B cell (primary cell): ENCODE measurements around the gene ARHGEF19. TPM values are rescaled to one million over a fixed set of nuclear protein-coding genes. Genes with fewer than 3 reads are reported as not detected.

Experiments used
- ATAC-seq: fragments of 200-7000 bp; cut with Tn5 transposase; one replicate; pipeline ENCODE4 v1.10.0; 2021; ENCODE audit warnings: low read depth, mild to moderate bottlenecking, moderate number of reproducible peaks, moderate library complexity
- CTCF ChIA-PET: fragments of 350-600 bp; sonication (Branson Sonifier 250); formaldehyde crosslinking; loops from one replicate; lab custom pipeline; 2021; ENCODE audit warnings: antibody characterized with exemption, inconsistent platforms; lab: Charles Lee
- POLR2A ChIA-PET: fragments of 350-600 bp; sonication (Branson Sonifier 250); formaldehyde crosslinking; loops from one replicate; lab custom pipeline; 2021; ENCODE audit warnings: antibody characterized with exemption; lab: Charles Lee
- DNase-seq: peaks from one replicate; pipeline ENCODE4 v3.0.0; 2013
- H2AFZ ChIP-seq: 2 replicates; pipeline ENCODE4 v1.6.1; 2012; ENCODE audit warnings: mild to moderate bottlenecking, low read depth, low read length; ENCODE audit not compliant: insufficient read depth, poor library complexity, severe bottlenecking
- H3K27ac ChIP-seq, 2 donors: 1 replicate in 1 of 2; 2 replicates in 1 of 2; pipeline ENCODE4 v1.5.1; 2012 to 2013; ENCODE audit warnings: low read length in 2 of 2, mild to moderate bottlenecking in 2 of 2, moderate library complexity in 1 of 2
- H3K27me3 ChIP-seq, 4 experiments: fragments of 200-600 bp in 1 of 4; sonication (generic) in 1 of 4; replicated peaks in 1 of 4; 1 replicate in 2 of 4; 2 replicates in 2 of 4; pipeline versions ENCODE4 v1.6.1 to v1.7.0; 2013 to 2016; ENCODE audit warnings: low read length in 3 of 4, mild to moderate bottlenecking in 2 of 4, mixed read lengths in 1 of 4, moderate library complexity in 1 of 4; ENCODE audit not compliant: insufficient read depth in 4 of 4, control insufficient read depth in 3 of 4; ENCODE audit errors: control extremely low read depth in 1 of 4
- H3K36me3 ChIP-seq, 2 experiments: replicated peaks in 1 of 2; 1 replicate in 1 of 2; 2 replicates in 1 of 2; pipeline versions ENCODE4 v1.6.1 to v1.7.1; 2013; ENCODE audit warnings: low read length in 1 of 2; ENCODE audit not compliant: insufficient read depth in 2 of 2, control insufficient read depth in 1 of 2; ENCODE audit errors: control extremely low read depth in 1 of 2, extremely low read depth in 1 of 2
- H3K4me1 ChIP-seq, 2 donors: fragments of 200-600 bp in 1 of 2; sonication (generic) in 1 of 2; 1 replicate in 1 of 2; 2 replicates in 1 of 2; pipeline versions ENCODE4 v1.5.1 to v1.6.1; 2013 to 2017; ENCODE audit warnings: low read length in 2 of 2; ENCODE audit not compliant: control insufficient read depth in 2 of 2, insufficient read depth in 2 of 2
- H3K4me2 ChIP-seq: replicated peaks from 2 replicates; pipeline ENCODE3; 2012; ENCODE audit warnings: mild to moderate bottlenecking, low read depth, low read length; ENCODE audit not compliant: poor library complexity, severe bottlenecking
- H3K4me3 ChIP-seq, 5 experiments: fragments of 200-600 bp in 1 of 5; sonication (generic) in 1 of 5; 1 replicate in 3 of 5; 2 replicates in 2 of 5; pipeline versions ENCODE4 v1.5.1 to v1.7.0; 2011 to 2016; ENCODE audit warnings: low read length in 4 of 5, mild to moderate bottlenecking in 4 of 5, low read depth in 2 of 5, control low read depth in 1 of 5, moderate library complexity in 1 of 5; ENCODE audit not compliant: insufficient read depth in 1 of 5; ENCODE audit errors: control extremely low read depth in 1 of 5, extremely low read depth in 1 of 5
- H3K79me2 ChIP-seq: fragments of 200-600 bp; sonication (generic); one replicate; pipeline ENCODE4 v1.6.0; 2016; ENCODE audit warnings: low read length; ENCODE audit not compliant: control insufficient read depth, insufficient read depth
- H3K9ac ChIP-seq: fragments of 200-600 bp; sonication (generic); 2 replicates; pipeline ENCODE4 v1.6.1; 2017; ENCODE audit warnings: mild to moderate bottlenecking, low read length, moderate library complexity
- H3K9me3 ChIP-seq, 3 donors: one replicate each; pipeline versions ENCODE4 v1.6.1 to v1.7.1; 2013; ENCODE audit warnings: low read length in 2 of 3; ENCODE audit not compliant: control insufficient read depth in 2 of 3, insufficient read depth in 1 of 3; ENCODE audit errors: control extremely low read depth in 1 of 3
- H4K20me1 ChIP-seq: 2 replicates; pipeline ENCODE4 v1.6.0; 2012; ENCODE audit warnings: mild to moderate bottlenecking, low read length; ENCODE audit not compliant: insufficient read depth, control insufficient read depth, poor library complexity, severe bottlenecking
- H3K27ac Mint-ChIP-seq: one replicate; pipeline ENCODE4 v1.8.0; 2021; ENCODE audit warnings: mixed read lengths
- H3K27me3 Mint-ChIP-seq: one replicate; pipeline ENCODE4 v1.8.0; 2021; ENCODE audit warnings: mixed read lengths
- H3K4me1 Mint-ChIP-seq: one replicate; pipeline ENCODE4 v1.8.0; 2021; ENCODE audit warnings: mixed read lengths
- H3K4me3 Mint-ChIP-seq: one replicate; pipeline ENCODE4 v1.8.0; 2021; ENCODE audit warnings: mixed read lengths
- H3K9me3 Mint-ChIP-seq: one replicate; pipeline ENCODE4 v1.8.0; 2022; ENCODE audit warnings: mixed read lengths; ENCODE audit not compliant: insufficient read depth
- CTCF ChIP-seq: fragments of 200-600 bp; IDR thresholded peaks from one replicate; pipeline ENCODE4 v1.8.0; 2022; ENCODE audit warnings: antibody characterized with exemption, mild to moderate bottlenecking
- EZH2 ChIP-seq: IDR thresholded peaks from 2 replicates; pipeline ENCODE4 v1.6.1; 2012; ENCODE audit warnings: borderline replicate concordance, low read depth, mild to moderate bottlenecking, moderate library complexity, low read length; ENCODE audit not compliant: insufficient read depth, poor library complexity, severe bottlenecking
- WGBS: methylation state at CpG from one replicate; pipeline ENCODE4 v1.1.5; 2013; ENCODE audit warnings: missing lambda C conversion rate; ENCODE audit not compliant: insufficient coverage; 5-methylcytosine and 5-hydroxymethylcytosine counted together
- intact Hi-C: fragments of 100-400 bp; cut with micrococcal nuclease; formaldehyde crosslinking; loops from one replicate; pipeline ENCODE4 v1.10.0; 2022
- polyA plus RNA-seq: library from polyadenylated mRNA; depleted of rRNA; stranded (reverse); fragments of >200 nt; gene quantifications from 2 replicates; pipeline ENCODE4 v1.2.3, GENCODE V29; 2012
- total RNA-seq, 2 donors: library from RNA; stranded (reverse); fragments of 120-200 nt in 1 of 2; gene quantifications; 1 replicate in 1 of 2; 2 replicates in 1 of 2; pipeline versions ENCODE4 v1.2.3 to v1.2.4, GENCODE V29; 2013 to 2022

Gene ARHGEF19
- total and polyA plus RNA-seq, 2 donors (not counting 1 experiment from before 2014, with no cell fraction given), result 13.9 to 20.9 TPM

GRCh38 chr1:16245476-16246196 is 33.2 kb upstream of the ARHGEF19 start:
- no peaks in the 10 kb centered on the region for H3K9me3 Mint-ChIP-seq
- no peaks in the 10 kb centered on the region for H4K20me1 ChIP-seq
- DNase-seq, result no peak
- H3K36me3 ChIP-seq, result peaks cover 0 to 9% of the 10 kb centered on the region in 2 experiments
- intact Hi-C loops, result loop anchor here (2.0 kb wide), 1 partner anchor 39 kb away; no protein-coding TSS in a partner anchor
- H3K79me2 ChIP-seq, result no peaks in the 10 kb centered on the region
- peaks cover 21% of the 10 kb centered on the region for H3K4me1 Mint-ChIP-seq
- ChIA-PET CTCF (interaction anchor here (0.6 to 5.5 kb wide), 12 partner anchors 9 to 175 kb away, joined by 3 to 93 read pairs (median 6); partner anchors contain the start of gene FAM131C), POLR2A (no interaction called here)
- no peak overlapping the region for H2AFZ ChIP-seq
- WGBS, result 98% methylated on average over 6 of the region's 9 CpGs
- no peak overlapping the region for H3K4me3 ChIP-seq
- H3K27ac ChIP-seq, result no peak overlapping the region
- H3K27me3 ChIP-seq, result no peaks in the 10 kb centered on the region
- H3K4me1 ChIP-seq, result peaks cover 14 to 17% of the 10 kb centered on the region in 2 donors
- no peak overlapping the region for H3K27ac Mint-ChIP-seq
- H3K9me3 ChIP-seq, result no peaks in the 10 kb centered on the region
- H3K4me2 ChIP-seq, result no peak overlapping the region
- H3K27me3 Mint-ChIP-seq, result no peaks in the 10 kb centered on the region
- no peak overlapping the region for H3K4me3 Mint-ChIP-seq
- no peak for TF ChIP-seq EZH2
- no peak for TF ChIP-seq CTCF
- H3K9ac ChIP-seq, result no peak overlapping the region
- ATAC-seq, result no peak
